ENCODE results near the gene MPZL2.
A peak's percentile ranks its signal among the peaks of the same experiment; 100 is the strongest.
"Not testable (repeated sequence)": the region's sequence is repeated elsewhere in the genome, so short reads cannot be mapped to it uniquely, and the experiment has no call there.

The MPZL2 gene

GRCh38 chr11:118263695-118264568 lies at the start of gene MPZL2:
Gene MPZL2 (minus strand): TSS chr11:118264297. CDS start chr11:118264153, 144 bp downstream.
- DNase-seq: no peak

- no peak for DNase-seq
Measured at GRCh38 chr11:118313242-118313641, 49.1 kb upstream of the MPZL2 start.

GRCh38 chr11:118312328-118312727 lies 48.2 kb upstream of the MPZL2 start:
- no peak for DNase-seq

- no peak for DNase-seq
Measured at GRCh38 chr11:118311518-118311917, 47.4 kb upstream of the MPZL2 start.

GRCh38 chr11:118310781-118311485 lies 46.8 kb upstream of the MPZL2 start:
- no peak for DNase-seq

GRCh38 chr11:118310271-118310670 lies 46.2 kb upstream of the MPZL2 start:
- DNase-seq: no peak

- not testable (repeated sequence) for DNase-seq
Measured at GRCh38 chr11:118308995-118309528, 45.0 kb upstream of the MPZL2 start.

GRCh38 chr11:118306556-118306955 lies 42.5 kb upstream of the MPZL2 start:
- no peak for DNase-seq

GRCh38 chr11:118305726-118306125 lies 41.6 kb upstream of the MPZL2 start:
- DNase-seq: peak in 2 of 4 experiments; percentile 17 to 29

GRCh38 chr11:118304568-118305248 lies 40.6 kb upstream of the MPZL2 start, which contains the start of gene CD3E:
Gene CD3E (plus strand): TSS chr11:118304730. CDS start chr11:118304953, 223 bp downstream.
- DNase-seq: peak in 3 of 4 experiments; percentile 20 to 52 (median 35)

GRCh38 chr11:118304227-118304567 lies 40.1 kb upstream of the MPZL2 start:
- DNase-seq: no peak

GRCh38 chr11:118301600-118302195 lies 37.6 kb upstream of the MPZL2 start:
- no peak for DNase-seq

GRCh38 chr11:118295815-118296454 lies 31.8 kb upstream of the MPZL2 start:
- DNase-seq: no peak

- no peak for DNase-seq
Measured at GRCh38 chr11:118295199-118295598, 31.1 kb upstream of the MPZL2 start.

GRCh38 chr11:118294053-118294452 lies 30.0 kb upstream of the MPZL2 start:
- DNase-seq: no peak

- no peak for DNase-seq
Measured at GRCh38 chr11:118291477-118292135, 27.5 kb upstream of the MPZL2 start.

- no peak for DNase-seq
Measured at GRCh38 chr11:118290923-118291322, 26.8 kb upstream of the MPZL2 start.

- DNase-seq: no peak
Measured at GRCh38 chr11:118289401-118289800, 25.3 kb upstream of the MPZL2 start.

- DNase-seq: no peak
Measured at GRCh38 chr11:118287006-118287405, 22.9 kb upstream of the MPZL2 start.

- no peak for DNase-seq
Measured at GRCh38 chr11:118286545-118286944, 22.4 kb upstream of the MPZL2 start.

GRCh38 chr11:118283756-118284350 lies 19.8 kb upstream of the MPZL2 start:
- no peak for DNase-seq

All from activated naive CD4-positive, alpha-beta T cell (primary cell).